Tibial nerve (tissue), 3 donors: ENCODE measurements around the gene CASP3.

ENCODE experiments used
- CTCF ChIP-seq, 5 experiments: fragments of 200-600 bp in 3 of 5; fragments of 450-650 bp in 2 of 5; sonication (generic) in 3 of 5; IDR thresholded peaks; one replicate each; pipeline ENCODE4 v1.5.1; 2016 to 2019; ENCODE audit warnings: antibody characterized with exemption in 5 of 5, mild to moderate bottlenecking in 3 of 5, moderate library complexity in 2 of 5
- POLR2A ChIP-seq, 2 donors: fragments of 450-650 bp; IDR thresholded peaks; one replicate each; pipeline ENCODE4 v1.6.1; 2017; ENCODE audit warnings: antibody characterized with exemption in 2 of 2, mild to moderate bottlenecking in 2 of 2, moderate library complexity in 2 of 2

GRCh38 chr4:184587701-184588100 is 61.5 kb downstream of the CASP3 start:
- TF ChIP-seq CTCF (IDR thresholded peaks at IDR 0.05) (no peak), POLR2A (IDR thresholded peaks at IDR 0.05) (no peak)
